ENCODE data around the gene CDK16.

Gene CDK16

GRCh38 chrX:47218280-47218919 lies at the start of gene CDK16:
CDK16 (plus strand) TSS chrX:47218681; CDS start chrX:47223558, 4,877 bp downstream.
- DNase-seq (ENCODE audit: extremely low spot score), result peak; percentile 87
- ChIA-PET CTCF (interaction anchor here (0.7 to 1.0 kb wide), 5 partner anchors 94 to 306 kb away, joined by 3 to 5 read pairs (median 3); no protein-coding TSS in a partner anchor), POLR2A (interaction anchor here (0.7 to 3.6 kb wide), 11 partner anchors 10 to 166 kb away, joined by 3 to 21 read pairs (median 5); partner anchors contain the start of gene USP11)
- TF ChIP-seq ZNF384 (IDR thresholded peaks at IDR 0.05), result no peak
- peak; percentile 65; the same call in 1 of the 2 replicates for TF ChIP-seq PKNOX1 (IDR thresholded peaks at IDR 0.05)
- TF ChIP-seq FOXM1 (IDR thresholded peaks at IDR 0.05; ENCODE audit: borderline replicate concordance), result peak; percentile 87
- no peak for TF ChIP-seq TARDBP (IDR thresholded peaks at IDR 0.05)
- 0 out of 2 replicates have a peak, but pooled peaks have one; percentile 42 for TF ChIP-seq ARNT (IDR thresholded peaks at IDR 0.05)
- peak; percentile 13; the same call in 1 of the 2 replicates for TF ChIP-seq L3MBTL2 (conservative IDR thresholded peaks at IDR 0.05)
- no peak for TF ChIP-seq CTBP1 (IDR thresholded peaks at IDR 0.05; ENCODE audit: borderline replicate concordance)
- no peak for TF ChIP-seq FOXA1 (IDR thresholded peaks at IDR 0.05)
- no peak for TF ChIP-seq SP1 (IDR thresholded peaks at IDR 0.05)
- peak; percentile 96 for TF ChIP-seq BHLHE40 (IDR thresholded peaks at IDR 0.05; ENCODE audit: borderline replicate concordance)

- TF ChIP-seq ZNF384 (IDR thresholded peaks at IDR 0.05), result no peak
- no peak for TF ChIP-seq FOXA1 (IDR thresholded peaks at IDR 0.05)
- no peak for TF ChIP-seq L3MBTL2 (conservative IDR thresholded peaks at IDR 0.05)
- TF ChIP-seq FOXM1 (IDR thresholded peaks at IDR 0.05; ENCODE audit: borderline replicate concordance), result no peak
- no peak for TF ChIP-seq LEF1 (IDR thresholded peaks at IDR 0.05; ENCODE audit: borderline replicate concordance)
- no peak for TF ChIP-seq NFRKB (IDR thresholded peaks at IDR 0.05)
- TF ChIP-seq ARNT (IDR thresholded peaks at IDR 0.05), result no peak
- no peak for TF ChIP-seq SUZ12 (IDR thresholded peaks at IDR 0.05)
- TF ChIP-seq BHLHE40 (IDR thresholded peaks at IDR 0.05; ENCODE audit: borderline replicate concordance), result no peak
- no peak for TF ChIP-seq PKNOX1 (IDR thresholded peaks at IDR 0.05)
- no peak for TF ChIP-seq SP1 (IDR thresholded peaks at IDR 0.05)
- TF ChIP-seq CTBP1 (IDR thresholded peaks at IDR 0.05; ENCODE audit: borderline replicate concordance), result no peak
- no peak for TF ChIP-seq HDGF (IDR thresholded peaks at IDR 0.05; ENCODE audit: borderline replicate concordance)
- no peak for TF ChIP-seq TARDBP (IDR thresholded peaks at IDR 0.05)
- TF ChIP-seq ELF4 (IDR thresholded peaks at IDR 0.05), result no peak
- no peak for TF ChIP-seq FOXK2 (IDR thresholded peaks at IDR 0.05)
- DNase-seq (ENCODE audit: extremely low spot score), result no peak
- ChIA-PET CTCF (no interaction called here), POLR2A (no interaction called here)
These were observed 49.2 kb upstream of the CDK16 start for GRCh38 chrX:47169273-47169672.

- no peak for DNase-seq (ENCODE audit: extremely low spot score)
- ChIA-PET CTCF (no interaction called here), POLR2A (no interaction called here)
- TF ChIP-seq FOXA1 (IDR thresholded peaks at IDR 0.05), result no peak
- no peak for TF ChIP-seq FOXK2 (IDR thresholded peaks at IDR 0.05)
- TF ChIP-seq TARDBP (IDR thresholded peaks at IDR 0.05), result no peak
- no peak for TF ChIP-seq NFRKB (IDR thresholded peaks at IDR 0.05)
- TF ChIP-seq HDGF (IDR thresholded peaks at IDR 0.05; ENCODE audit: borderline replicate concordance), result no peak
- no peak for TF ChIP-seq ELF4 (IDR thresholded peaks at IDR 0.05)
- no peak for TF ChIP-seq ARNT (IDR thresholded peaks at IDR 0.05)
- TF ChIP-seq SP1 (IDR thresholded peaks at IDR 0.05), result no peak
- no peak for TF ChIP-seq ZNF384 (IDR thresholded peaks at IDR 0.05)
- no peak for TF ChIP-seq CTBP1 (IDR thresholded peaks at IDR 0.05; ENCODE audit: borderline replicate concordance)
- no peak for TF ChIP-seq LEF1 (IDR thresholded peaks at IDR 0.05; ENCODE audit: borderline replicate concordance)
- no peak for TF ChIP-seq FOXM1 (IDR thresholded peaks at IDR 0.05; ENCODE audit: borderline replicate concordance)
- no peak for TF ChIP-seq SUZ12 (IDR thresholded peaks at IDR 0.05)
- no peak for TF ChIP-seq BHLHE40 (IDR thresholded peaks at IDR 0.05; ENCODE audit: borderline replicate concordance)
- TF ChIP-seq PKNOX1 (IDR thresholded peaks at IDR 0.05), result no peak
- no peak for TF ChIP-seq L3MBTL2 (conservative IDR thresholded peaks at IDR 0.05)
These were observed 48.6 kb upstream of the CDK16 start for GRCh38 chrX:47169726-47170515.

- CTCF ChIA-PET, result no interaction called here
These were observed 47.4 kb upstream of the CDK16 start for GRCh38 chrX:47170861-47171692.

More at GRCh38 chrX:47170861-47171692, 47.4 kb upstream of the CDK16 start:
- DNase-seq (ENCODE audit: extremely low spot score), result no peak
- POLR2A ChIA-PET, result no interaction called here
- no peak for TF ChIP-seq FOXM1 (IDR thresholded peaks at IDR 0.05; ENCODE audit: borderline replicate concordance)
- TF ChIP-seq NFRKB (IDR thresholded peaks at IDR 0.05), result no peak
- TF ChIP-seq FOXK2 (IDR thresholded peaks at IDR 0.05), result no peak
- TF ChIP-seq HDGF (IDR thresholded peaks at IDR 0.05; ENCODE audit: borderline replicate concordance), result no peak
- no peak for TF ChIP-seq LEF1 (IDR thresholded peaks at IDR 0.05; ENCODE audit: borderline replicate concordance)
- TF ChIP-seq TARDBP (IDR thresholded peaks at IDR 0.05), result no peak
- no peak for TF ChIP-seq SUZ12 (IDR thresholded peaks at IDR 0.05)
- no peak for TF ChIP-seq ZNF384 (IDR thresholded peaks at IDR 0.05)
- no peak for TF ChIP-seq CTBP1 (IDR thresholded peaks at IDR 0.05; ENCODE audit: borderline replicate concordance)
- no peak for TF ChIP-seq ELF4 (IDR thresholded peaks at IDR 0.05)

All from HEK293T (cell line).